NCI-H1436 treated with DMSO at 0.1 percent for 48 hours (cell line): ENCODE data around the gene CHKB.
"Not testable (repeated sequence)": the region's sequence is repeated elsewhere in the genome, so short reads cannot be mapped to it uniquely, and the experiment has no call there.

Experiments used
- DNase-seq: peaks from one replicate; lab custom pipeline; 2025; lab: John Stamatoyannopoulos, UW

CHKB gene

GRCh38 chr22:50582493-50583293 lies at the start of gene CHKB:
CHKB (minus strand) TSS chr22:50582849; CDS start chr22:50582781, 68 bp downstream.
- peak; percentile 93 for DNase-seq

- DNase-seq = no peak
Measured at GRCh38 chr22:50630376-50630775, 47.7 kb upstream of the CHKB start.

GRCh38 chr22:50628543-50629134 lies 46.0 kb upstream of the CHKB start:
- DNase-seq = no peak

- DNase-seq = no peak
Measured at GRCh38 chr22:50627642-50628542, 45.2 kb upstream of the CHKB start, which contains the start of gene ARSA. ARSA (minus strand) TSS chr22:50628152; CDS start chr22:50627779, 373 bp downstream.

- no peak for DNase-seq
Measured at GRCh38 chr22:50626850-50627641, 44.4 kb upstream of the CHKB start.

- DNase-seq = no peak
Measured at GRCh38 chr22:50626314-50626849, 43.7 kb upstream of the CHKB start.

GRCh38 chr22:50625568-50626313 lies 43.1 kb upstream of the CHKB start:
- DNase-seq = no peak

GRCh38 chr22:50625131-50625567 lies 42.5 kb upstream of the CHKB start:
- DNase-seq = no peak

GRCh38 chr22:50624347-50625130 lies 41.9 kb upstream of the CHKB start:
- no peak for DNase-seq

- peak; percentile 53 for DNase-seq
Measured at GRCh38 chr22:50622723-50623327, 40.2 kb upstream of the CHKB start.

GRCh38 chr22:50621948-50622722 lies 39.5 kb upstream of the CHKB start:
- no peak for DNase-seq

GRCh38 chr22:50621356-50621880 lies 38.8 kb upstream of the CHKB start:
- DNase-seq = no peak

- no peak for DNase-seq
Measured at GRCh38 chr22:50620593-50621355, 38.1 kb upstream of the CHKB start.

- DNase-seq = not testable (repeated sequence)
Measured at GRCh38 chr22:50614296-50614695, 31.6 kb upstream of the CHKB start.

GRCh38 chr22:50613291-50613981 lies 30.8 kb upstream of the CHKB start:
- DNase-seq = no peak

GRCh38 chr22:50612528-50613221 lies 30.0 kb upstream of the CHKB start:
- DNase-seq = no peak
